Measurements from ENCODE around the gene IP6K1.
A peak's percentile ranks its signal among the peaks of the same experiment; 100 is the strongest.
"Not testable (repeated sequence)": the region's sequence is repeated elsewhere in the genome, so short reads cannot be mapped to it uniquely, and the experiment has no call there.

The IP6K1 gene

GRCh38 chr3:49793486-49794085 lies 7.2 kb upstream of the IP6K1 start:
- no peak for DNase-seq

GRCh38 chr3:49792371-49793150 lies 6.2 kb upstream of the IP6K1 start:
- DNase-seq: no peak

GRCh38 chr3:49791571-49791970 lies 5.2 kb upstream of the IP6K1 start:
- no peak for DNase-seq

DNA sequence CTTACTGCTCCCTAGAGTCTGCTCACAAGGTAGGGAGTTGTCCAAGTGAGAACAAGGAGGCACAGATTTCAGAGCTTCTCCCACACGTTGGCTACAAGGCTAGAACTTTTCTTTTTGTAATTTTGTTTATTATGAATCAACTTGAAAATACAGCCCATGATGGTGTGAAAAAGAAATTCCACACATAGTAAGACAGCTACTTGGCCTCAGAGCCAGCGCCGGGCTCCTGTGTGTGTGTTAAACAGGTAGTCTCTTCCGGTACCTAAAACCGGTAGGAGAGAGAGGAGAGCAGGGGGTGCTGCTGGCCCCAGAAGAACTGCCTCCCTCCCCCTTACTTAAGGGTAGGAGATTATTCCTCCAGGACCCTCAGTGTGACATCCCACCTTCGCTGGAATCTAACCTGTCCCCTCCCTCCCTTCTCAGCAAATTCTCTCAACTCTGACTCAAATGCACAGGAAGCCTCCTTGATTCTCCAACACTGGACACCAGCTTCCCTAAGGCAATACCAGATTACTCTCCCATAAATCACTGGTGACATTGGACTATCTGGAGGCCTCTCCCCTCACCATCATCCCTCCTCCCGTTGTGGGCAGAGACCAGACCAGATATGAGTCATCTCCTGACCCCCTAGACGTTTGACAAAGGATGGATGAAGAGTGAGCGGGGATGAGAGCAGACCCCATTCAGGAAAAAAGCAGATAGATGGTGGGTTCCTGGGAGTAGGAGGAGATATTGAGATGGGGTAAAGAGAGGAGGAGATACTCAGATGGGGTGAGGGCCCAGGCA lies 4.5 kb upstream of the IP6K1 start:
- no peak for DNase-seq

DNA sequence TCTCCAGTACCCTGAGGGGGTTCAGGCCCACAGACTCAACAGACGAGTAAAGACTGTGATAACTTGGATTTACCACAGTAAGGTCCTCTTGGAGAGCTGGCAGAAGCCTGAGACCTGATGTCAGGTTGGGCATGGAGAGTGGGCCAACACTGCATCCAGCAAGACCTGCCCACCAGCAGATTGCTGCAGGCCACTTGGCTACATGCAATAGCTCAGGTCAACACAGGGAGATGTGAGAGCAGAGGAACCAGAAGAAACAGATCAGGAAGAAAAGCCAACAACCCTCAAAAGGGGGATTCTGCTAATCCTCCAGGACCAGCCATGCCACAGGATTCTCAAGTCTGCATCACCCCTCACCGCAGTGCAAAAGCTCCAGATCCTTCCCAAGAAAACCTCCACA lies 1.7 kb upstream of the IP6K1 start:
- no peak for DNase-seq

DNA sequence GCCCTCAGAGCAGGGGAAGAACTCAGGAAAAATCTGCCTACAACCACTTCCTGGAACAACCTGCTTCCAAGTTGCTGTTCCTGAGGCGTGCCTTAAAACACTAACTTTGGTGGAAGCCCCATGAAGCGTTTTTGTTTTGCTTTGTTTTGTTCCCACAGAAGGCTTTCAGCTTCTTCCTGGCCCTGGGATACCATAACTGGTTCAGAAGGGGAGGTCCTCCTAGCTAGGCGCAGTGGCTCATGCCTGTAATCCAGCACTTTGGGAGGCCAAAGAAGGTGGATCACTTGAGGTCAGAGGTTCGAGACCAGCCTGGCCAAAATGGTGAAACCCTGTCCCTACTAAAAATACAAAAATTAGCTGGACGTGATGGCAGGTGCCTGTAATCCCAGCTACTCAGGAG lies 1.2 kb upstream of the IP6K1 start:
- no peak for DNase-seq

GRCh38 chr3:49787182-49787464 lies 781 bp upstream of the IP6K1 start:
- no peak for DNase-seq

DNA sequence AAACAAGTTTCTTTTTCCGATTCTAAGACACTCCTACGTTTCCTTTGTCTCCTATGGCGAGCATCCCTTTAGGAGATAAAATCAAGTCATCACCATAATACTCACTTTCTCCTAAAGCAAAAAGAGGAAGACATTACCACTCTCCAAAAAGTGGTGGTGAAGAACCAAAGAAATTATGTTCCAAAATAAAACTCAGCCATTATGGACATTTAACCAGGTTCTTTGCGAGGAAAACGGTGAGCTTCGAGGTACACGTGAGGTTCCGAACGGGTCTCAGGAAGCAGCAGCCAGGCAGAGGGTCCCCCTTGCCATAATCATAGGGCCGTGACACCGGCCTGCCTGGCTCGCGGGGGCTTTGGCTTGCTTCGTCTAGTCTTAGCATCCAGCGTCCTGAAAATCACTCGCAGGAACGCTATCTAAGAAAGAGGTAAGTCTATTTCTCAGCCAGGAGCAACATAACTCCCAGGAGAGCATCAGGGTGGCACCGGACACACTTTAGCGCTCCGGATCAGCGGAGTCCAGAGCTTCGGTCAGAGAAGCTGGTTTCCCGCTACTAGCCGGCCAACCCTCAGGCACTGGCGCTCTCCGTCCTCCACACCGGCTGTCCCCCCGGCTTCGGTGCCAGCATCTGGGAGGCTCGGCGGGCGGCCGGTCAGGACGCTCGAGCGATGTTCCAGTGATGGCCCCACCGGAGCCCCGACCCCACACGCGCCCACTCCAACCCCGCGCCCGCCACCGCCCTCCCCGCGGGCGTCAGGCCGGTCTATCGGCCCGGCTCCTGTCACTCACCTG lies 581 bp downstream of the IP6K1 start:
- no peak for DNase-seq

GRCh38 chr3:49782277-49782676 lies 4.1 kb downstream of the IP6K1 start:
- not testable (repeated sequence) for DNase-seq

DNA sequence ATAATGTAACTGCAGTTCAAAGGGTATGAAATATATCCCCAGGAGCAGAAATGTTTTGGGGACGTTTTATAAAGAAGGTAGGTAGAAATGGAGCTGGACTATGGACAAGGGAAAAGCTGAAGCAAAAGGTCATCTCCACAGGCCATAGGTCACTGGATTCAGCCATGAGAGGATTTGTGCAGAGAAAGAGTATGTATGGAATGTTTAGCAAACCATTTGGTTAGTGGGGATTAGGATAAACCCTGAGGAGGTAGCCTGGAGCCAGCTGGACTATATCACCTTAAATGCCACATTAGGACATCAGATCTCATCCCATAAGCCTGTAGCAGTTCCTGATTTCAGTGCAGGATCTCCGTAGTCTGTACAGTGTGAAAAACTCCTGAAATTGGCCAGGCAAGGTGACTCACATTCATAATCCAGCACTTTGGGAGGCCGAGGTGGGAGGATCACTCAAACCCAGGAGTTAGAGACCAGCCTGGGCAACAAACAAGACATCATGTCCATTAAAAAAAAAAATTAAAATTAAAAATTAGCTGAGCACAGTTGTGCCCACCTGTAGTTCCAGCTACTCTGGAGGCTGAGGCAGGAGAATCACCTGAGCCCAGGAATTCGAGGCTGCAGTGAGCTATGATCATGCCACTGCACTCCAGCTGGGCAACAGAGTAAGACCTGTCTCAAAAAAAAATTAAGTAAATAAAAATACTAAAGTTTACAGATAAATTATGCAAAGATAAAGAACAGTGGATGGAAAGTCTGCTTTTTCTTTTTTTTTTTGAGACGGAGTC lies 4.7 kb downstream of the IP6K1 start:
- DNase-seq: no peak

- DNase-seq: not testable (repeated sequence)
Observed at GRCh38 chr3:49780975-49781365, 5.4 kb downstream of the IP6K1 start.

DNA sequence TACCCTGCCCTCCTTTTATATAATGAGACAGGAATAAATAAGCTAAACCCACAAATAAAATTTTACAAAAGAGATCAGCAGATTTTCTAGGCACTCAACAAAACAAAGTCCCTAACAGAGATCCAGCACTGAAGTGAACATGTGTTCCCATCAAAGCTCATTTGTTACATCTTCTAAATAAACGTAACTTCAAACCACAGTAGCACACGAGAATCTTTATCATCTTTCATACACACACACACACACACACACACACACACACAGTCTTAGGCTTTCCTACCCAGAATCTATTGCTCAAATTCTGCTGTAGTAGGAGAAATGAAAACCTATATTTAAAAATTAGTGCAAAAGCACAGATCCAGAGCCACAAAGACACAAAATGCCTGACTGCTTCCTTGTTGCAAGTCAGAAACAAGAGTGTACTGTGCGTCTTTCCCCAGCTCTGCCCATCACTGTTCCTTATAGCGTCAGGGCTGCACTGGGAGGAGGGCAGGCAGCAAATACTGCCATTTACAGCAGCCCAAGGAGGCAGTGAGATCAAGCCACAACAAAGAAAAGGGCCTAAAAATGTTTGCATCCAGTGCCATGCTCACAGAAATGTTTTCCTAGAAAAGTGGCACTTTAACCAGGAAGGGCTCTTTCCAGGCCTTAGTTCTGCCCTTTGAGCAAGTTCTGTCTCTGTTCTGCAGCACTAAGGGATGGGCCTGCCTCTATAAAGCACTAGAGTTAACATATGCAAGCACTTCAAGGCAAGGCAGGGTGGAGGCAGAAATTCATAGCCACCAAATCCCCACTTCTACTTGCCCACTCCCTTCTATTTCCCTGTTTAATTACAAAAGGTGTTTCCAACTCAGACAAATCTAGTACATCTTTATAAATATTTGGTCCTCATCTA lies 6.0 kb downstream of the IP6K1 start:
- DNase-seq: no peak

DNA sequence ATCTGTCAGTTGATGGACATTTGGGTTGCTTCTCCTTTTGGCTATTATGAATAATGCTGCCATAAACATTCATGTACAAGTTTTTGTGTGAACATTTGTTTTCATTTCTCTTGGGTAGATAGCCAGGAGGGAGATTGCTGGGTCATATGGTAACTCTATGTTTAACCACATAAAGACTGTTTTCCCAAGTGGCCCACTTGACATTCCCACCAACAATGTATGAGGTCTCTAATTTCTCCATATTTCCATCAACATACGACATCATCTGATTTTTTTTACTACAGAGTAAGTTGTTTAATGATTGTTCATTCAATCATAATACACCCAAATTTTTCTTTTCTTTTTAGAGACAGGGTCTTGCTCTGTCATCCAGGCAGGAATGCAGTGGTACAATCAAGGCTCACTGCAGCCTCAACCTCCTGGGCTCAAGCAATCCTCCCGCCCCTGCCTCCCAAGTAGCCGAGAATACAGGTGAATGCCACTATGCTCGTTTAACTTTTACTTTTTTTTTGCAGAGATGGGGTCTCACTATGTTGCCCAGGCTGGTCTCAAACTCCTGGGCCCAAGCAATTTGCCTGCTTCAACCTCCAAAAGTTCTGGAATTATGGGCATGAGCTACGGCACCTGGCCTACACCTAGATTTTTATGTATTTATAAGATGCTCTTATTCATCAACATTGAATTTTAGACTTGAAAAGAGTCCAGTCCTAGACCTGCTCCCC lies 6.8 kb downstream of the IP6K1 start:
- no peak for DNase-seq

GRCh38 chr3:49776101-49776500 lies 10.2 kb downstream of the IP6K1 start:
- DNase-seq: not testable (repeated sequence)

- DNase-seq: peak; percentile 3
Observed at GRCh38 chr3:49775538-49775937, 10.8 kb downstream of the IP6K1 start.

DNA sequence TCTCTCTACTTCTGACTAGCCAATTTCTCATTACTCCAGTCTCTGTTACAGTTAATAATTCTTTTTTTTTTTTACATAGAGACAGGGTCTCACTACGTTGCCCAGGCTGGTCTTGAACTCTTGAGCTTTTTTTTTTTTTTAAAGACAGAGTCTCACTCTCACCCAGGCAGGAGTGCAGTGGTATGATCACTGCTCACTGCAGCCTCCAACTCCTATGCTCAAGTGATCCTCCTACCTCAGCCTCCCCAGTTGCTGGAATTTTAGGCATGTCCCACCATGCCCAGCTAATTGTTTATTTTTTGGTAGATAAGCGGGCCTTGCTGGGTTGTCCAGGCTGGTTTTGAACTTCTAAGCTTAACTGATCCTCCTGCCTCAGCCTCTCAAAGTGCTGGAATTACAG lies 13.6 kb downstream of the IP6K1 start:
- DNase-seq: no peak

- no peak for DNase-seq
Observed at GRCh38 chr3:49771340-49771938, 14.9 kb downstream of the IP6K1 start.

DNA sequence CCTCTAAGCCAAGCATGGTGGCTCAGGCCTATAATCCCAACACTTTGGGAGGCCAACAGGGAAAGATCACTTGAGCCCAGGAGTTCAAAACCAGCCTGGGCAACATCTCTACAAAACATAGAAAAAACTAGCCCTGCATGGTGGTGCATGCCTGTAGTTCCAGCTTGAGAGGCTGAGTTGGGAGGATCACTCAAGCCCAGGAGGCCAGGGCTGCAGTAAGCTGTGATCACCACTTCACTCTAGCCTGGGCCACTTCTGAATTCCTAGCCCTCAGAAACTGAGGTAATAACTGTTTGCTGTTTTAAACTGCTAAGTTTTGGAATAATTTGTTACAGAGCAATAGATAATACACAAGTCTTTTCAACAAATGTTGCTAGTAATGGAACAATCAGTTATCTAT lies 16.4 kb downstream of the IP6K1 start:
- DNase-seq: no peak

DNA sequence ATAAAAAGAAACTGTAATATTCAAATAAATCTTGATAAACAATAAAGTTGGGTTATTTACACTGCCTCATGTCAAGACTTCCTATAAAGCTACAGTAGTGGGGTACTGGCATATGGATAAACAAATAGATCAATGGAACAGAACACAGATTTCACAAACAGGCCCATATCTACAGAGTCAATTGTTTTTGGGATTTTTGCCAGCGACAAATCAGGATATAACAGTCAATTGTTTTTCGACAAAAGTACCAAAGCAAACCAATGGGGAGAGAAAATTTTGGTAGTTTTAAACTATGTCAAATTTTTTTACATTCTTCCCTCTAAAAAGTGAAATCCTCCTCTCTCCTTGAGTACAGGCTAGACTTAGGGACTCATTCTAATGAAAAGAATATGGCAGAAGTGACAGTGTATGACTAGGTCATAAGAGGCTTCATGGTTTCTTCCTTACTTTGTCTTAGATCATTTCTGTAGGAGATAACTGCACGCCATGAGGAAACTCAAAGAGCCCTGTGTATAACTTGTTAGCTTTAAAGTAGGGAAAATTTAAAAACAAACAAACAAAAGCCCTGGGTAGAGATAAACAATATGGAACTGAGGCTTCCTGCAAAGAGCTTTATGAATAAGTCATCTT lies 16.9 kb downstream of the IP6K1 start:
- DNase-seq: no peak

DNA sequence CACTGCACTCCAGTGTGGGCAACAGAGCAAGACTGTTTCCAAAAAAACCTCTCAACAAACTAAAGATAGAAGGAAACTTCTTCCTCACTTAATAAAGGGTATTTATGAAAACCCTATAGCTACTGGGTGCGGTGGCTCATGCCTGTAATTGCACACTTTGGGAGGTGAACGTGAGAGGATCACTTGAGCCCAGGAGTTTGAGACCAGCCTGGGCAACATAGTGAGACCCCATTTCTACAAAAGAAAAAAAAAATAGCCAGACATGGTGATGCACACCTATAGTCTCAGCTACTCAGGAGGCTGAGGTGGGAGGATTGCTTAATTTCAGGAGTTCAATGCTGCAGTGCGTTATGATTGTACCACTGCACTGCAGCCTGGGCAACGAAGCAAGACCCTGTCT lies 22.4 kb downstream of the IP6K1 start:
- no peak for DNase-seq

All from DMS 273 treated with DMSO at 0.1 percent for 48 hours (cell line).